ENCODE measurements around the gene PEA15.

PEA15 gene

DNA sequence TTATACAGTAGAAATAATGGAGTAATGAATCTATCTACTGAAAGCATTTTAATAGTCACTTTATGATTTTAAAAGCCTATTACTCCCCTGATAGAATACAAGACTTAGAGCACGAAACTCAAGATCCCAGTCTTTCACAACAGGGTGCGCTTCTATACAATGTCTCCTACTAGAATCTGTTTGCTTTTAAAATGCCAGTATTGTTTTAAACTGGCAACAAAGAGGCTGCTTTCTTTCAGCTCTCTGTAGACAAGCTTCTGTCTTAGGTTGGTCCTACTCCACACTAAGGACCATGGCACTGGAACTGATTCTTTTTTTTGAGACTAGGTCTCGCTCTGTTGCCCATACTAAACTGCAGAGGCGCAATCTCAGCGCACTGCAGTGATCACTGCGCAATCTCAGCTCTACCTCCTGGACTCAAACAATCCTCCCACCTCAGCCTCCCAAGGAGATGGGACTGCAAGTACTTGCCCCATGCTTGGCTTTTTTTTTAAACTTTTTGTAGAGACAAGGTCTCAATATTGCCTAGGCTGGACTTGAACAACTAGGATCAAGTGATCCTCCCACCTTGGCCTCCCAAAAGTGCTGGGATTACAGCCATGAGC lies 52.3 kb downstream of the PEA15 start:
- no peak for ATAC-seq
- TF ChIP-seq ZNF565 (CRISPR knock-in tag; conservative IDR thresholded peaks at IDR 0.05; ENCODE audit: low read depth) (no peak), ARNTL (CRISPR knock-in tag; IDR thresholded peaks at IDR 0.05; ENCODE audit: borderline replicate concordance, low read depth) (no peak), GLIS3 (CRISPR knock-in tag; IDR thresholded peaks at IDR 0.05) (no peak), ZFP3 (CRISPR knock-in tag; IDR thresholded peaks at IDR 0.05) (no peak), SNAI2 (CRISPR knock-in tag; IDR thresholded peaks at IDR 0.05) (no peak), TOX (CRISPR knock-in tag; IDR thresholded peaks at IDR 0.05; ENCODE audit: borderline replicate concordance) (no peak), ZNF70 (CRISPR knock-in tag; IDR thresholded peaks at IDR 0.05) (no peak), ZFP30 (CRISPR knock-in tag; IDR thresholded peaks at IDR 0.05) (no peak), ZNF8 (CRISPR knock-in tag; IDR thresholded peaks at IDR 0.05) (no peak), ESRRG (CRISPR knock-in tag; IDR thresholded peaks at IDR 0.05) (no peak), OSR1 (CRISPR knock-in tag; IDR thresholded peaks at IDR 0.05) (no peak), PPARA (CRISPR knock-in tag; IDR thresholded peaks at IDR 0.05; ENCODE audit: borderline replicate concordance) (no peak), CSDC2 (CRISPR knock-in tag; IDR thresholded peaks at IDR 0.05) (no peak), ISL1 (CRISPR knock-in tag; IDR thresholded peaks at IDR 0.05) (no peak), BACH2 (CRISPR knock-in tag; IDR thresholded peaks at IDR 0.05; ENCODE audit: borderline replicate concordance) (no peak), RARB (CRISPR knock-in tag; IDR thresholded peaks at IDR 0.05) (no peak)
- TF ChIP-seq, protein P1, sequence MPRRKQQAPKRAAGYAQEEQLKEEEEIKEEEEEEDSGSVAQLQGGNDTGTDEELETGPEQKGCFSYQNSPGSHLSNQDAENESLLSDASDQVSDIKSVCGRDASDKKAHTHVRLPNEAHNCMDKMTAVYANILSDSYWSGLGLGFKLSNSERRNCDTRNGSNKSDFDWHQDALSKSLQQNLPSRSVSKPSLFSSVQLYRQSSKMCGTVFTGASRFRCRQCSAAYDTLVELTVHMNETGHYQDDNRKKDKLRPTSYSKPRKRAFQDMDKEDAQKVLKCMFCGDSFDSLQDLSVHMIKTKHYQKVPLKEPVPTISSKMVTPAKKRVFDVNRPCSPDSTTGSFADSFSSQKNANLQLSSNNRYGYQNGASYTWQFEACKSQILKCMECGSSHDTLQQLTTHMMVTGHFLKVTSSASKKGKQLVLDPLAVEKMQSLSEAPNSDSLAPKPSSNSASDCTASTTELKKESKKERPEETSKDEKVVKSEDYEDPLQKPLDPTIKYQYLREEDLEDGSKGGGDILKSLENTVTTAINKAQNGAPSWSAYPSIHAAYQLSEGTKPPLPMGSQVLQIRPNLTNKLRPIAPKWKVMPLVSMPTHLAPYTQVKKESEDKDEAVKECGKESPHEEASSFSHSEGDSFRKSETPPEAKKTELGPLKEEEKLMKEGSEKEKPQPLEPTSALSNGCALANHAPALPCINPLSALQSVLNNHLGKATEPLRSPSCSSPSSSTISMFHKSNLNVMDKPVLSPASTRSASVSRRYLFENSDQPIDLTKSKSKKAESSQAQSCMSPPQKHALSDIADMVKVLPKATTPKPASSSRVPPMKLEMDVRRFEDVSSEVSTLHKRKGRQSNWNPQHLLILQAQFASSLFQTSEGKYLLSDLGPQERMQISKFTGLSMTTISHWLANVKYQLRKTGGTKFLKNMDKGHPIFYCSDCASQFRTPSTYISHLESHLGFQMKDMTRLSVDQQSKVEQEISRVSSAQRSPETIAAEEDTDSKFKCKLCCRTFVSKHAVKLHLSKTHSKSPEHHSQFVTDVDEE (CRISPR knock-in tag; IDR thresholded peaks at IDR 0.05): no peak
- TF ChIP-seq, protein P2, sequence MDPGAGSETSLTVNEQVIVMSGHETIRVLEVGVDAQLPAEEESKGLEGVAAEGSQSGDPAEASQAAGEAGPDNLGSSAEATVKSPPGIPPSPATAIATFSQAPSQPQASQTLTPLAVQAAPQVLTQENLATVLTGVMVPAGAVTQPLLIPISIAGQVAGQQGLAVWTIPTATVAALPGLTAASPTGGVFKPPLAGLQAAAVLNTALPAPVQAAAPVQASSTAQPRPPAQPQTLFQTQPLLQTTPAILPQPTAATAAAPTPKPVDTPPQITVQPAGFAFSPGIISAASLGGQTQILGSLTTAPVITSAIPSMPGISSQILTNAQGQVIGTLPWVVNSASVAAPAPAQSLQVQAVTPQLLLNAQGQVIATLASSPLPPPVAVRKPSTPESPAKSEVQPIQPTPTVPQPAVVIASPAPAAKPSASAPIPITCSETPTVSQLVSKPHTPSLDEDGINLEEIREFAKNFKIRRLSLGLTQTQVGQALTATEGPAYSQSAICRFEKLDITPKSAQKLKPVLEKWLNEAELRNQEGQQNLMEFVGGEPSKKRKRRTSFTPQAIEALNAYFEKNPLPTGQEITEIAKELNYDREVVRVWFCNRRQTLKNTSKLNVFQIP (CRISPR knock-in tag; IDR thresholded peaks at IDR 0.05; ENCODE audit: borderline replicate concordance, low read depth): no peak
- TF ChIP-seq, protein P3, sequence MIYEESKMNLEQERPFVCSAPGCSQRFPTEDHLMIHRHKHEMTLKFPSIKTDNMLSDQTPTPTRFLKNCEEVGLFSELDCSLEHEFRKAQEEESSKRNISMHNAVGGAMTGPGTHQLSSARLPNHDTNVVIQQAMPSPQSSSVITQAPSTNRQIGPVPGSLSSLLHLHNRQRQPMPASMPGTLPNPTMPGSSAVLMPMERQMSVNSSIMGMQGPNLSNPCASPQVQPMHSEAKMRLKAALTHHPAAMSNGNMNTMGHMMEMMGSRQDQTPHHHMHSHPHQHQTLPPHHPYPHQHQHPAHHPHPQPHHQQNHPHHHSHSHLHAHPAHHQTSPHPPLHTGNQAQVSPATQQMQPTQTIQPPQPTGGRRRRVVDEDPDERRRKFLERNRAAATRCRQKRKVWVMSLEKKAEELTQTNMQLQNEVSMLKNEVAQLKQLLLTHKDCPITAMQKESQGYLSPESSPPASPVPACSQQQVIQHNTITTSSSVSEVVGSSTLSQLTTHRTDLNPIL (CRISPR knock-in tag; IDR thresholded peaks at IDR 0.05; ENCODE audit: low read depth): no peak
- TF ChIP-seq, protein P4, sequence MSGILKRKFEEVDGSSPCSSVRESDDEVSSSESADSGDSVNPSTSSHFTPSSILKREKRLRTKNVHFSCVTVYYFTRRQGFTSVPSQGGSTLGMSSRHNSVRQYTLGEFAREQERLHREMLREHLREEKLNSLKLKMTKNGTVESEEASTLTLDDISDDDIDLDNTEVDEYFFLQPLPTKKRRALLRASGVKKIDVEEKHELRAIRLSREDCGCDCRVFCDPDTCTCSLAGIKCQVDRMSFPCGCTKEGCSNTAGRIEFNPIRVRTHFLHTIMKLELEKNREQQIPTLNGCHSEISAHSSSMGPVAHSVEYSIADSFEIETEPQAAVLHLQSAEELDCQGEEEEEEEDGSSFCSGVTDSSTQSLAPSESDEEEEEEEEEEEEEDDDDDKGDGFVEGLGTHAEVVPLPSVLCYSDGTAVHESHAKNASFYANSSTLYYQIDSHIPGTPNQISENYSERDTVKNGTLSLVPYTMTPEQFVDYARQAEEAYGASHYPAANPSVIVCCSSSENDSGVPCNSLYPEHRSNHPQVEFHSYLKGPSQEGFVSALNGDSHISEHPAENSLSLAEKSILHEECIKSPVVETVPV (CRISPR knock-in tag; IDR thresholded peaks at IDR 0.05): no peak

DNA sequence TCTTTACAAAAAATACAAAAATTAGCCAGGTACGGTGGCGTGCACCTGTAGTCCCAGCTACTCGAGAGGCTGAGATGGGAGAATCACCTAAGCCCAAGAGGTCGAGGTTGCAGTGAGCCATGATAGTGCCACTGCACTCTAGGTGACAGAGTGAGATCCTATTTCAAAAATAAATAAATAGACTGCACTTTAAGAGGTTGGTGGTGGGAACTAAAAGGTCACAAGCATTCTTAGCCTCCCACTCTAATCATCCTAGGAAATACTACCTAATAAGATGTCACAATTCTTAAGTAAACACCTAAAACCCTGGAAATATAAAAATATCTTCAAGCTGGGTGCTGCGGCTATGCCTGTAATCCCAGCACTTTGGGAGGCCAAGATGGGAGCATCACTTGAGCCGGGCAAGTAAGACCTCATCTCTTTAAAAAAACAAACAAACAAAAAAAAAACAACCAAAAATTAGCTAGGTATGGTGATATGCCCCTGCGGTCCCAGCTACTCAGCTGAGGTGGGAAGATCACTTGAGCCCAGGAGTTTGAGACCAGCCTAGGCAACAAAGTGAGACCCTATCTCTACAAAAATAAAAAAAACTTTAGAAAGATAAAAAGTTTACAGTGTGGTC lies 53.1 kb downstream of the PEA15 start:
- no peak for ATAC-seq
- TF ChIP-seq, protein P3 (CRISPR knock-in tag; IDR thresholded peaks at IDR 0.05; ENCODE audit: low read depth): no peak
- TF ChIP-seq ISL1 (CRISPR knock-in tag; IDR thresholded peaks at IDR 0.05): no peak
- no peak for TF ChIP-seq ZFP3 (CRISPR knock-in tag; IDR thresholded peaks at IDR 0.05)
- TF ChIP-seq ESRRG (CRISPR knock-in tag; IDR thresholded peaks at IDR 0.05): no peak
